MCF 10A (cell line): ENCODE data around the gene MTHFD2. TPM values are rescaled to one million over a fixed set of nuclear protein-coding genes. Genes with fewer than 3 reads are reported as not detected.

Experiments
- BruUV-seq: library from RNA; stranded (reverse); fragments of 400-500 nt; replicated peaks from 2 replicates; lab custom pipeline; 2021; lab: Mats Ljungman, UMichigan
- CTCF ChIA-PET: fragments of 300-600 bp; sonication (Branson Sonifier 250); formaldehyde crosslinking; extraction: SDS; loops from one replicate; lab custom pipeline; 2021; ENCODE audit warnings: antibody characterized with exemption, inconsistent platforms; lab: Yijun Ruan, JAX
- POLR2A ChIA-PET: fragments of 300-600, 350-650 bp; sonication (Branson Sonifier 250); formaldehyde crosslinking; extraction: SDS; loops from one replicate; lab custom pipeline; 2020; ENCODE audit warnings: antibody characterized with exemption, inconsistent platforms; lab: Yijun Ruan, JAX
- DNase-seq: peaks from one replicate; pipeline ENCODE4 v3.0.0-alpha.2; 2018; ENCODE audit not compliant: unreplicated experiment
- H3K27ac Mint-ChIP-seq: one replicate; pipeline ENCODE4 v1.8.0; 2022; ENCODE audit warnings: mild to moderate bottlenecking, low read depth, mixed read lengths; ENCODE audit not compliant: unreplicated experiment
- H3K27me3 Mint-ChIP-seq: one replicate; pipeline ENCODE4 v1.8.0; 2022; ENCODE audit warnings: mixed read lengths; ENCODE audit not compliant: insufficient read depth, unreplicated experiment
- H3K36me3 Mint-ChIP-seq: one replicate; pipeline ENCODE4 v1.8.0; 2022; ENCODE audit warnings: mild to moderate bottlenecking, moderate library complexity, mixed read lengths; ENCODE audit not compliant: insufficient read depth, unreplicated experiment
- H3K4me1 Mint-ChIP-seq: one replicate; pipeline ENCODE4 v1.8.0; 2022; ENCODE audit warnings: mixed read lengths; ENCODE audit not compliant: insufficient read depth, unreplicated experiment
- H3K4me3 Mint-ChIP-seq: one replicate; pipeline ENCODE4 v1.8.0; 2022; ENCODE audit warnings: mild to moderate bottlenecking, moderate library complexity, mixed read lengths; ENCODE audit not compliant: unreplicated experiment
- H3K9me3 Mint-ChIP-seq: one replicate; pipeline ENCODE4 v1.8.0; 2022; ENCODE audit warnings: mixed read lengths; ENCODE audit not compliant: unreplicated experiment
- intact Hi-C: fragments of 100-400 bp; cut with micrococcal nuclease; formaldehyde crosslinking; loops from 2 replicates; pipeline ENCODE4 v1.14.1; 2022
- total RNA-seq: library from RNA; stranded (reverse); gene quantifications from 2 replicates; pipeline ENCODE4 v1.2.3, GENCODE V29; 2022
- TF ChIP-seq, protein P1 (sequence below): fragments of 200-600 bp; IDR thresholded peaks from one replicate; pipeline ENCODE4 v1.8.0; 2022; ENCODE audit warnings: antibody characterized with exemption, mild to moderate bottlenecking; ENCODE audit not compliant: unreplicated experiment

The MTHFD2 gene
- total RNA-seq, 1 experiment from 2014 or later: 470 TPM

DNA sequence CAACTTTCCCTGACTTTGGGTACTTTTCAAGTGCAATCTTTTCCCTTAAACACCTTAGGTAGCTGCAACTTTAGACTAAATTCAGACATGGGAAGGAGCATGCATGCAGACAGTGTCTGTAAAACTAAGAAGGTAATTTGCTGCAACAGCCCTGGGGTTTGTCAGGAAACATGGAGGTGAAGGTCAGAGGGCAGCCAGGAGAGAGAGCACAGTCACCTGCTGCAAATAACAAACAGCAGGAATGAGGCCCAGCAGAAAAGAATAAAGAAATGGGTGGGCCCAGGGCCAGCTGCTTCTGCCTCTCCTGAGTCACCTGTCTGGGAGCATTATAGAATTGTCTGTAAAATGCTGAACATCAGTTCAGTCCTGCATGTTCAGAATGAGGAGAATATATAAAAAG lies 35.2 kb downstream of the MTHFD2 start:
- ChIA-PET CTCF (interaction anchor here (0.6 to 1.2 kb wide), 2 partner anchors 101 to 167 kb away, joined by 3 read pairs; no protein-coding TSS in a partner anchor), POLR2A (no interaction called here)
- H3K36me3 Mint-ChIP-seq: no peaks in the 10 kb centered on the region
- H3K4me3 Mint-ChIP-seq: no peak overlapping the region
- intact Hi-C loops: no loop called here
- TF ChIP-seq, protein P1, sequence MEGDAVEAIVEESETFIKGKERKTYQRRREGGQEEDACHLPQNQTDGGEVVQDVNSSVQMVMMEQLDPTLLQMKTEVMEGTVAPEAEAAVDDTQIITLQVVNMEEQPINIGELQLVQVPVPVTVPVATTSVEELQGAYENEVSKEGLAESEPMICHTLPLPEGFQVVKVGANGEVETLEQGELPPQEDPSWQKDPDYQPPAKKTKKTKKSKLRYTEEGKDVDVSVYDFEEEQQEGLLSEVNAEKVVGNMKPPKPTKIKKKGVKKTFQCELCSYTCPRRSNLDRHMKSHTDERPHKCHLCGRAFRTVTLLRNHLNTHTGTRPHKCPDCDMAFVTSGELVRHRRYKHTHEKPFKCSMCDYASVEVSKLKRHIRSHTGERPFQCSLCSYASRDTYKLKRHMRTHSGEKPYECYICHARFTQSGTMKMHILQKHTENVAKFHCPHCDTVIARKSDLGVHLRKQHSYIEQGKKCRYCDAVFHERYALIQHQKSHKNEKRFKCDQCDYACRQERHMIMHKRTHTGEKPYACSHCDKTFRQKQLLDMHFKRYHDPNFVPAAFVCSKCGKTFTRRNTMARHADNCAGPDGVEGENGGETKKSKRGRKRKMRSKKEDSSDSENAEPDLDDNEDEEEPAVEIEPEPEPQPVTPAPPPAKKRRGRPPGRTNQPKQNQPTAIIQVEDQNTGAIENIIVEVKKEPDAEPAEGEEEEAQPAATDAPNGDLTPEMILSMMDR: no peak
- BruUV-seq: no TSS peak
- no peak overlapping the region for H3K27ac Mint-ChIP-seq
- no peaks in the 10 kb centered on the region for H3K27me3 Mint-ChIP-seq
- peaks cover 22% of the 10 kb centered on the region for H3K4me1 Mint-ChIP-seq
- peaks cover 13% of the 10 kb centered on the region for H3K9me3 Mint-ChIP-seq
- no peak for DNase-seq

- Mint-ChIP-seq H3K27ac (no peak overlapping the region), H3K27me3 (no peaks in the 10 kb centered on the region), H3K4me1 (peaks cover 24% of the 10 kb centered on the region), H3K9me3 (peaks cover 13% of the 10 kb centered on the region), H3K36me3 (no peaks in the 10 kb centered on the region), H3K4me3 (no peak overlapping the region)
- TF ChIP-seq, protein P1: no peak
- intact Hi-C loops: no loop called here
- CTCF ChIA-PET: no interaction called here
- BruUV-seq: no TSS peak
- no peak for DNase-seq
- POLR2A ChIA-PET: no interaction called here
Measured at GRCh38 chr2:74235041-74235440, 36.6 kb downstream of the MTHFD2 start.

DNA sequence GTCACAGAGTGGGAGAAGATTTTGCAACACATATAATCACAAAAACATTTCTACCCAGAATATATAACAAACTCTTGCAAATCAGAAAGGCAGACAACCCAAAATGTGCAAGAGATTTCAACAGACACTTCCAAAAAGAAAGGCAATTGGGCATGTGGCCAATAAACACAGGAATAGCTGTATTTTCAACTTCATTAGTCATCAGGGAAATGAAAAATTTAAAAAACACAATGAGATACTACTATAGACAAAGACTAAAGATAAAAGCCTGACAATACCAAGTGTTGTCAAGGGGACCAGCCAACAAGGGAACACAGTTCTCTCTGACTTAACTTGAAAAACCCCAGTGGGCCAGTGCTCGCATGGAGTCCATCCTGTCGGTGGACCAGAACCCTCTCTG lies 40.5 kb downstream of the MTHFD2 start:
- ChIA-PET POLR2A (interaction anchor here (0.9 to 1.5 kb wide), 4 partner anchors 12 to 153 kb away, joined by 3 to 5 read pairs (median 4); no protein-coding TSS in a partner anchor), CTCF (interaction anchor here (0.6 to 3.6 kb wide), 5 partner anchors 11 to 1025 kb away, joined by 3 to 23 read pairs (median 3); no protein-coding TSS in a partner anchor)
- TF ChIP-seq, protein P1: no peak
- H3K36me3 Mint-ChIP-seq: no peaks in the 10 kb centered on the region
- no peaks in the 10 kb centered on the region for H3K27me3 Mint-ChIP-seq
- H3K27ac Mint-ChIP-seq: peak overlapping the region; percentile 42
- peaks cover 13% of the 10 kb centered on the region for H3K9me3 Mint-ChIP-seq
- intact Hi-C loops: no loop called here
- BruUV-seq: no TSS peak
- no peak overlapping the region for H3K4me3 Mint-ChIP-seq
- peaks cover 24% of the 10 kb centered on the region for H3K4me1 Mint-ChIP-seq
- peak; percentile 96 for DNase-seq

DNA sequence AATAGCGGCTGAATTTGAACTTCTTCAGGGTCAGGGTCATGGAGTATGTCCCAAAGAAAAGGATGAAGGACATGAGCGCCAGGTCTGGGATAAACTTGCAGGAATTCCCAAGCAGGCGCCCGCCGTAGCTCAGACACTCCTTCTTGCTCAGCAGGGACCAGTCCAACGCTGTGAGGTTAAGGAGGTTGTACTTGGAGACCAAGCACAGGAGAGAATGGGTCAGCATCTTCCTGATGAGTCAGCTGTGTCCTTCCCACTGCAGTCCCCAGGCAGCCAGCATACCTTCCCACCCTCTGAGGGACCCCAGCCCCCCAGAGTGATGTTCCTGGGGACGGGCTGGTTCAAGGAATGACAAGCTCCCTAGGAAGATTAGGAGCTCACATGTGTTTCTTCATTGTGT lies 40.9 kb downstream of the MTHFD2 start:
- H3K4me3 Mint-ChIP-seq: no peak overlapping the region
- POLR2A ChIA-PET: interaction anchor here (0.9 to 1.5 kb wide), 4 partner anchors 12 to 152 kb away, joined by 3 to 5 read pairs (median 4); no protein-coding TSS in a partner anchor
- no peaks in the 10 kb centered on the region for H3K36me3 Mint-ChIP-seq
- no peak for DNase-seq
- intact Hi-C loops: no loop called here
- no TSS peak for BruUV-seq
- peaks cover 13% of the 10 kb centered on the region for H3K9me3 Mint-ChIP-seq
- CTCF ChIA-PET: interaction anchor here (0.6 to 3.6 kb wide), 3 partner anchors 10 to 1026 kb away, joined by 3 to 23 read pairs (median 3); no protein-coding TSS in a partner anchor
- peak overlapping the region; percentile 42 for H3K27ac Mint-ChIP-seq
- TF ChIP-seq, protein P1: no peak
- H3K27me3 Mint-ChIP-seq: no peaks in the 10 kb centered on the region
- H3K4me1 Mint-ChIP-seq: peaks cover 24% of the 10 kb centered on the region
